ENCODE data around the gene G6PD. TPM values are rescaled to one million over a fixed set of nuclear protein-coding genes. Genes with fewer than 3 reads are reported as not detected.
"Not testable (repeated sequence)": the region's sequence is repeated elsewhere in the genome, so short reads cannot be mapped to it uniquely, and the experiment has no call there.

Gene G6PD
- total RNA-seq, 1 experiment from 2014 or later: 39.1 TPM

GRCh38 chrX:154548028-154548316 is 1.3 kb upstream of the G6PD start:
- no peak for DNase-seq (ENCODE audit: low read depth, low spot score)
- in situ Hi-C loops (cut with HindIII; ENCODE audit: low pct_unique_long_range_greater_than_20kb, low sequenced_read_pairs): no loop called here

DNA sequence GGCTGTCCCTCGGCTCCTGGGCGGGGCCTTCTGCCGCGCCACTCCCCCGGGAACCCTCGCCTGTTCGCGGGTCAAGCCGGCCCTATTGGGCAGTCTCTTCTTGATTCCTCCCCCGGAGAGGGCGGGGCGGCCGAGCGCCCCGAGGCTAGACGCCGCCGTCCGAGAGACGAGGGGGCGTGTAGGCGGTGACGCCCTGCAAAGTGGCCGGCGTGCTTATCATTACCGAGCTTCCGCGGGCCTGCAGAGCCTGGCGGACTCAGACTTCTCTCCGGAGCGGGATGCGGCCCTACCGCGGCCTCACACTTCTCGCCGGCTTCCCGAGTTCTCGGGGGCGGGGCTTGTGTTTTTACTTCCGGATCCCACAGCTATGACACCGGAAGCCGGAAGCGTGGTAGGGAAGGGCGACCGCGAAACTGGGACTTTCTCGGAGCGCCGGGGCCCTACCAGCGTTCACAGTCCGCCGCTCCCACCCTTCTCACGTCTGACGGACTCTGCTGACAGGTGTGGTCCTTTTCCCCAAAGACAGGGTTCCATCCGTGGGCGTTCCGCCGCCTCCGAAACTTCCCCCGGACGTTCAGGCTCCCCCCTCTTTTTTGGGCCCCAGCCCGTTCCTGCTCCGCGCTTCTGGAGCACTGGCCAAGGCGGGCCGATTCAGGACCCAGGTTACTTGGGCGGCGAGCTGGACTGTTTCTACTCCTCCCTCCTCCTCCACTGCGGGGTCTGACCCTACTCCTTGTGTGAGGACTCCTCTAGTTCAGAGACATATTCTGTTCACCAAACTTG is 790 bp upstream of the G6PD start, which contains the start of gene IKBKG:
Gene IKBKG (plus strand): TSS at position 376 of the 783 bp plus-strand sequence. CDS start 4,383 bp downstream, outside the sequence.
- peak; percentile 86 for DNase-seq (ENCODE audit: low read depth, low spot score)
- in situ Hi-C loops (cut with HindIII; ENCODE audit: low pct_unique_long_range_greater_than_20kb, low sequenced_read_pairs): no loop called here

DNA sequence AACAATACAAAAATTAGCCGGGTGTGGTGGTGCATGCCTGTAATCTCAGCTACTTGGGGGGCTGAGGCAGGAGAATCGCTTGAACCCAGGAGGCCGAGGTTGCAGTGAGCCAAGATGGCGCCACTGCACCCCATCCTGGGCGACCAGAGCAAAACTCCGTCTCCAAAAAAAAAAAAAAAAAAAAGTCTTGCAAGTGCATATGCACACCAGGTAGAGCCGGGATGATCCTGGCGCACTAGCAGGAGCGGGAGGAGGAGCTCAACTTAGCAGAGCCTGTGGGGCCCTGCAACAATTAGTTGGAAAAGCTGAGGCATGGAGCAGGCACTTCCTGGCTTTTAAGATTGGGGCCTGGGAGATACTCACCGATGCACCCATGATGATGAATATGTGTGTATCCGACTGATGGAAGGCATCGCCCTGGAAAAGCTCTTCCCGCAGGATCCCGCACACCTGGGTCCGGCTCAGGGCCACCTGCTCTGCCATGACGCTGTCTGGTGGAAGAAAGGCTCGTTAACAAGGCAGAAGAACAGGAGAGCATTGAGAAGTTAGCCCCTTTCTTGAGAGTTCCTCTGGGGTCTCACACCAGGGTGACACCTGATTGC is 872 bp downstream of the G6PD start:
- DNase-seq (ENCODE audit: low read depth, low spot score): no peak
- in situ Hi-C loops (cut with HindIII; ENCODE audit: low pct_unique_long_range_greater_than_20kb, low sequenced_read_pairs): no loop called here

DNA sequence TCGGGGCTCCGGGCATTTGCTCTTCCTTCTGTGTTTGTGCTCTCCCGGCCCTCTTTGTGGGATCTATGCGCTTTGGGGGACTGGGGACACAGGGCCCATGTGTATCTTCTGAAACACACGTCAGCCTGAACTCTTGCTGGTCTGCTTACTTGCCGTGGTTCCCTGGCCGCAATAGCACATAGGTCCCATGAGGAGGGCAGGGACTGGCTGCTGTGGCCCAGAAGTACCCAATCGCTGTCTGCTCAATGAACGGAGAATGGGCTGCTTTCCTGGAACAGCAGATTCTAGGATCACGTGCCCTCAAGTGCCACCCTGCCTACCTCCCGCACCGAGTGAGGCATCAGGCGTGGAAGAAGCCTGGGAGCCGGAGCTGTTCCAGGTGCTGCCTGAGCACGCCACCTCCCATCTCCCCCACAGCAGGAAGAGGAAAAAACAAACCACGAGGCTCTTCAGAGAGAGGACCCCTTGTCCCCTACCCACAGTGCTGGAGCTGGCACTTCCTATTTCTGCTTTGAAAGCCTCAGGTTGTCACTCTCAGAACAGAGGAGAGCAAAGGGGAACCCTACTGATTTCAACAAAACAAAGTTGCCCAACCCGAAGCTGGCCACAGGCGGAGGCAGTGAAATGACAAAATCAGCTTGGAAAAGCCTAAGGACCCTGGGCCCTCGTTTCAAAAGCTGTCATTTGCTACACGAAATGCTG is 3.8 kb downstream of the G6PD start:
- in situ Hi-C loops (cut with HindIII; ENCODE audit: low pct_unique_long_range_greater_than_20kb, low sequenced_read_pairs): no loop called here
- DNase-seq (ENCODE audit: low read depth, low spot score): no peak

GRCh38 chrX:154541896-154542722 is 4.5 kb downstream of the G6PD start:
- DNase-seq (ENCODE audit: low read depth, low spot score): peak; percentile 62
- in situ Hi-C loops (cut with HindIII; ENCODE audit: low pct_unique_long_range_greater_than_20kb, low sequenced_read_pairs): no loop called here

DNA sequence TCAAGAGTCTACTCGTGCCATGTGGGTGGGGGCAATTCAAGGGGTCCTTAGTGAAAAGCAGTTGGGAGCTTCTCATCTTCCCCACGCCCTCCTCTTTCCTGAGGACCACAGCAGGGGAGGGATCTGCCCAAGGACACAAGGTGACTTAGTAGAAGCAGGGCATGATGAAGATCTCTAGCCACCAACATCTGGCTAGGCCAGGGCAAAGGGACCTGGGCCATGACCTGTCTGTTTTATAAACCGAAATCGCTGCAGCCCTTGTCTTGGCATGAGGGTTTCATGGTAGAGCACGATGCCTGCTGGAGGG is 5.1 kb downstream of the G6PD start:
- in situ Hi-C loops (cut with HindIII; ENCODE audit: low pct_unique_long_range_greater_than_20kb, low sequenced_read_pairs): no loop called here
- no peak for DNase-seq (ENCODE audit: low read depth, low spot score)

DNA sequence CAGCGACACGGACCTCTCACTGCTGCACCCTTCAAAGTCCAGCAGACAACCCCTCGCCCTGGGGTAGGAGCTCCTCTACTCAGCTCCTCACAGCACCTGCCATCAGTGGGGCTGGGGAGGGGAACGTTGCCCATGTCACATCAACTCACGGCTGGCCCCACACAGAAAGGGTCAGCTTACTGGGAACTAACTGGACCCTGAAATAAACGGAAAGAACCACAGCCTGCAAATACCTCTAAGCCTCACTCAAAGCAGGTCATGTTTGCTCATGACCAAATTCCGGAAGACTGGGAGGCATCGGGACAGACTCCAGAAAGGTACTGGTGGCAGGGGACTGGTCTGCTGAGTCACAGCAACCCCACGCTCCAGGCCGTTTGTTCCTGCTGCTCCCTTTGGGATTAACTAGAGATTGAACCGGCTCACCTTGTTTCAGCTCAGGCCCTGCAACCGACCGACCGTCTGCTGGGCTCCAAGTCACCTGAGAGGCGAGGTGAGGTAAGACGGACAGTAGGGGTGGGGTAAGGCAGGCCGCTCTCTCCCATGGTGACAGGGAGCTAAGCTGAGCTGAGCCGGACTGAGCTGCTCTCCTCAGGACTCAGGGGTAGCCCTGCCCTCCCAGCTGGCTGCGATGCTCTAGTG is 5.6 kb downstream of the G6PD start:
- in situ Hi-C loops (cut with HindIII; ENCODE audit: low pct_unique_long_range_greater_than_20kb, low sequenced_read_pairs): no loop called here
- DNase-seq (ENCODE audit: low read depth, low spot score): no peak

DNA sequence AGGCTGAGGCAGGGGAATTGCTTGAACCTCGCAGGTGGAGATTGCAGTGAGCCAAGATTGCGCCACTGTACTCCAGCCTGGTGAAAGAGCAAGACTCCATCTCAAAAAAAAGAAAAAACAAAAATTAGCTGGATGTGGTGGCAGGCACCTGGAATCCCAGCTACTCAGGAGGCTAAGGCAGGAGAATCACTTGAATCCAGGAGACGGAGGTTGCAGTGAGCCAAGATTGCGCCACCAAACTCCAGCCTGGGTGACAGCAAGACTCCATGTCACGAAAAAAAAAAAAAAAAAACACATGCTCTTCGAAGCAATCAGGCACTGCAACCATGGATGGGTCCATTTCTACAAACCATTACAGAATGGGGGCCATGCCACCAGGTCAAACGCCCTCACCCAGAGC is 6.3 kb downstream of the G6PD start:
- in situ Hi-C loops (cut with HindIII; ENCODE audit: low pct_unique_long_range_greater_than_20kb, low sequenced_read_pairs); DNase-seq (ENCODE audit: low read depth, low spot score): not testable (repeated sequence)

GRCh38 chrX:154539077-154539476 is 7.6 kb downstream of the G6PD start:
- in situ Hi-C loops (cut with HindIII; ENCODE audit: low pct_unique_long_range_greater_than_20kb, low sequenced_read_pairs): no loop called here
- DNase-seq (ENCODE audit: low read depth, low spot score): peak; percentile 59

GRCh38 chrX:154535892-154536291 is 10.8 kb downstream of the G6PD start:
- in situ Hi-C loops (cut with HindIII; ENCODE audit: low pct_unique_long_range_greater_than_20kb, low sequenced_read_pairs): no loop called here

GRCh38 chrX:154534526-154535322 is 11.9 kb downstream of the G6PD start:
- peak; percentile 72 for DNase-seq (ENCODE audit: low read depth, low spot score)
- in situ Hi-C loops (cut with HindIII; ENCODE audit: low pct_unique_long_range_greater_than_20kb, low sequenced_read_pairs): no loop called here

More at GRCh38 chrX:154535892-154536291, 10.8 kb downstream of the G6PD start:
- no peak for DNase-seq (ENCODE audit: low read depth, low spot score)

DNA sequence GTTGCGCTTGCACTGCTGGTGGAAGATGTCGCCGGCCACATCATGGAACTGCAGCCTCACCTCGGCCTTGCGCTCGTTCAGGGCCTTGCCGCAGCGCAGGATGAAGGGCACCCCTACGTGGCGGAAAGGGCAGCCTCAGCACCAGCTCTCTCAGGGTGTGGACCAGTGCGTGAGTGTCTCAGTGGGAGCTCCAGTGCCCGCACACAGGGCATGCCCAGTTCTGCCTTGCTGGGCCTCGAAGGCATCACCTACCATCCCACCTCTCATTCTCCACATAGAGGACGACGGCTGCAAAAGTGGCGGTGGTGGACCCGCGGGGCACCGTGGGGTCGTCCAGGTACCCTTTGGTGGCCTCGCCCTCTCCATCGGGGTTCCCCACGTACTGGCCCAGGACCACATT is 14.0 kb downstream of the G6PD start:
- in situ Hi-C loops (cut with HindIII; ENCODE audit: low pct_unique_long_range_greater_than_20kb, low sequenced_read_pairs): no loop called here

DNA sequence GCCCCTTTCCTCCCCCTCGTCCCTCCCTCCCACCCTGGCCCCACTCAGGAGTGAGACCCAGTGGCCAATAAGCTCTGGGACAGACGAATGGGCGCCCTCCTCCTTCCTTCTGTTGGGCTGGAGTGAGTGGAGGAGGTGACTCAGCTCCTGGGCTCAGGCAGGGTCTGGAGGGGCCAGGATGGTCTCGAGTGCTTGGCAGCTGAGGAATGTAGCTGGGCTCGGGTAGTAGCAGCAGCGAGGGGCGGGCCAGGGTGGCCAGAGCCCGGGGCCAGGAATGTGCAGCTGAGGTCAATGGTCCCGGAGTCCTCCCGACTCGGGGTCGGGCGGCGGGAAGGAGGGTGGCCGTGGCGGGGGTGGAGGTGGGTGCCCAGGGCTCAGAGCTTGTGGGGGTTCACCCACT is 15.0 kb downstream of the G6PD start:
- in situ Hi-C loops (cut with HindIII; ENCODE audit: low pct_unique_long_range_greater_than_20kb, low sequenced_read_pairs): no loop called here
- DNase-seq (ENCODE audit: low read depth, low spot score): no peak

More for the DNA sequence above, 14.0 kb downstream of the G6PD start:
- DNase-seq (ENCODE audit: low read depth, low spot score): no peak

DNA sequence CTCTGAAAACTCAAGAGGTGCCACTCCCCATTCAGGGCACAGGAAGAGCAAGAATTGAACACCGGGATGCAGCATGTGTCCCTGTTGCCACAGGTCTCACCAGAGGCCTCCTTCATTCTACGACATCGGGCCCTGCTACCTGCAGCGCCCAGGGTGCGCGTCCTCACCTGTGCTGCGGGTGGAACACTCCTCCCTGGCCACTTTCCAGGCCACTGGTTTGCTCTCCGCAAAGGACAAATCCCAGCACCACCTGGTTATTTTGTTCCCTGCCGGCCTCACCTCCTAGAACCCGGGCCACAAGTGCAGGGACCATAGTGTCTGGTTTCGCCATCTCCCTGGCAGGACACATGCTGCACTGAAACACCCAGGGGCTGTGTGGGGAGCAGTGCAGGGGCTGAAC is 16.4 kb downstream of the G6PD start:
- in situ Hi-C loops (cut with HindIII; ENCODE audit: low pct_unique_long_range_greater_than_20kb, low sequenced_read_pairs): no loop called here
- no peak for DNase-seq (ENCODE audit: low read depth, low spot score)

DNA sequence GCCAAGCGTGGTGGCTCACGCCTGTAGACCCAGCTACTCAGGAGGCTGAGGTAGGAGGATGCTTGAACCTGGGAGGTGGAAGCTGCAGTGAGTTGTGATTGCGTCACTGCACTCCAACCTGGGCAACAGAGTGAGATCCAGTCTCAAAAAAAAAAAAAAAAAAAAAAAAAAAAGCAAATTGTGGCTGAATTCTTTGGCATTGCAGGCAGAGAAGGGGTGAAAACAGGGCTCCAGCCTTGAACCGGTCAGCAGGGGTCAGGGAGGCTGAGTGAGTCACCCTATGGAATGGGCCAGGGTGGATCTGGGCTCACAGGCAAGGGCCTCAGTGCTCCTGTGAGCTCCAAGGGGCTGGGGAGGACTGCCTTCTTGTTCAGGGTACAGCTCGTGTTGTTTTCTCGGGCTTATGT is 17.4 kb downstream of the G6PD start:
- in situ Hi-C loops (cut with HindIII; ENCODE audit: low pct_unique_long_range_greater_than_20kb, low sequenced_read_pairs): no loop called here
- no peak for DNase-seq (ENCODE audit: low read depth, low spot score)

GRCh38 chrX:154526901-154527675 is 19.6 kb downstream of the G6PD start:
- in situ Hi-C loops (cut with HindIII; ENCODE audit: low pct_unique_long_range_greater_than_20kb, low sequenced_read_pairs): no loop called here
- peak; percentile 78 for DNase-seq (ENCODE audit: low read depth, low spot score)
